HFFc6 (cell line): Measurements from ENCODE around the gene S1PR1. TPM values are rescaled to one million over a fixed set of nuclear protein-coding genes. Genes with fewer than 3 reads are reported as not detected.

Experiments used
- DNase-seq: peaks from one replicate; pipeline ENCODE4 v3.0.0-alpha.2; 2018
- H3K27ac Mint-ChIP-seq: 2 replicates; pipeline ENCODE4 v1.8.0; 2020; ENCODE audit warnings: mild to moderate bottlenecking, mixed read lengths
- H3K27me3 Mint-ChIP-seq: 2 replicates; pipeline ENCODE4 v1.8.0; 2021; ENCODE audit warnings: mild to moderate bottlenecking, moderate library complexity, mixed read lengths; ENCODE audit not compliant: insufficient read depth
- H3K36me3 Mint-ChIP-seq: 2 replicates; pipeline ENCODE4 v1.8.0; 2021; ENCODE audit warnings: low read depth, mixed read lengths
- H3K4me1 Mint-ChIP-seq: 2 replicates; pipeline ENCODE4 v1.8.0; 2020; ENCODE audit warnings: low read depth, mixed read lengths
- H3K4me3 Mint-ChIP-seq: 2 replicates; pipeline ENCODE4 v1.8.0; 2020; ENCODE audit warnings: mild to moderate bottlenecking, moderate library complexity, mixed read lengths
- H3K9me3 Mint-ChIP-seq: 2 replicates; pipeline ENCODE4 v1.8.0; 2020; ENCODE audit warnings: mild to moderate bottlenecking, mixed read lengths
- total RNA-seq, 6 experiments: library from RNA; stranded (reverse); fragmentation: NEBNext Ultra II Directional; extraction: Animal tissue kit (Norgen Biotek cat#: 25700); gene quantifications; 2 replicates in 1 of 6; 3 replicates in 5 of 6; pipeline ENCODE4 v1.2.3, GENCODE V29; 2021
- TF ChIP-seq, protein P1 (sequence below): fragments of 200-600 bp; sonication (generic); IDR thresholded peaks from 2 replicates; pipeline ENCODE4 v1.5.0; 2021; ENCODE audit warnings: antibody characterized with exemption, mild to moderate bottlenecking

The S1PR1 gene
- total RNA-seq, 6 experiments from 2014 or later = 6.0 to 10.2 (median 8.9) TPM

DNA sequence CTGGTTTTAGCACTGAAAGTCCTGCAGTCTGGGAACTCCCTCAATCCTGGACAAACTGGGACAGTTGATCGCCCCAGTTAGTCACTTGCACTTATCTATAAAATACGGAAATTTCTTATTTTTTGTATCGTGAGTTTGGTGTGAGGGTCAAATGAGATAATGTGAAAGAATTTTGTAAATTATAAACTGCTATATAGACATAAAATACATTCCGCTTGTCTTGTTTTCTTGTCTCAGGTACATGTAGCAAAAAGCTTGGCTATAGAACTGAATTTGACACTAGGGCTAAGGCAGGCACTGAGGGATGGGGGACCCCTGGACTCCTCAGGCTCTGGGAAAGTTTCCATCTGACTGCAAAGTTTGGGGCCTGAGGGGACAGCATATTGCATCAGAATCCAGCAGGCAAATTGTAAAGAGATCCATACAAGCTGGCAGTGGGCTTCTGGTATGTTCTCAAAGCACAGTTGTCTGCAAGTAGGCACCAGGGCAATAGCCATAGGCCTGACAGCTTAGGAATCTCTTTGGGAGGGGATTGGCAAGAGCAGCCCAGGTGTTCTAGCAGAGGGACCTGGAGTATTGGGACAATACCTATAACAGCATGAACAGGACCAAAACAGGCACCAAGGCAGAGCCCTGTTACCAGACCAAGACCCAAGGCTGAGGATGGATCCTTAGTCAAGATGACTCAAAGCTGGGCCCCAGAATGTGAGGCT, 44.3 kb downstream of the S1PR1 start:
- Mint-ChIP-seq H3K9me3 (no peaks in the 10 kb centered on the region), H3K27ac (no peak overlapping the region), H3K4me3 (no peak overlapping the region), H3K27me3 (peaks cover 20% of the 10 kb centered on the region), H3K4me1 (peaks cover 22% of the 10 kb centered on the region), H3K36me3 (no peaks in the 10 kb centered on the region)
- TF ChIP-seq, protein P1, sequence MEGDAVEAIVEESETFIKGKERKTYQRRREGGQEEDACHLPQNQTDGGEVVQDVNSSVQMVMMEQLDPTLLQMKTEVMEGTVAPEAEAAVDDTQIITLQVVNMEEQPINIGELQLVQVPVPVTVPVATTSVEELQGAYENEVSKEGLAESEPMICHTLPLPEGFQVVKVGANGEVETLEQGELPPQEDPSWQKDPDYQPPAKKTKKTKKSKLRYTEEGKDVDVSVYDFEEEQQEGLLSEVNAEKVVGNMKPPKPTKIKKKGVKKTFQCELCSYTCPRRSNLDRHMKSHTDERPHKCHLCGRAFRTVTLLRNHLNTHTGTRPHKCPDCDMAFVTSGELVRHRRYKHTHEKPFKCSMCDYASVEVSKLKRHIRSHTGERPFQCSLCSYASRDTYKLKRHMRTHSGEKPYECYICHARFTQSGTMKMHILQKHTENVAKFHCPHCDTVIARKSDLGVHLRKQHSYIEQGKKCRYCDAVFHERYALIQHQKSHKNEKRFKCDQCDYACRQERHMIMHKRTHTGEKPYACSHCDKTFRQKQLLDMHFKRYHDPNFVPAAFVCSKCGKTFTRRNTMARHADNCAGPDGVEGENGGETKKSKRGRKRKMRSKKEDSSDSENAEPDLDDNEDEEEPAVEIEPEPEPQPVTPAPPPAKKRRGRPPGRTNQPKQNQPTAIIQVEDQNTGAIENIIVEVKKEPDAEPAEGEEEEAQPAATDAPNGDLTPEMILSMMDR = no peak
- no peak for DNase-seq

DNA sequence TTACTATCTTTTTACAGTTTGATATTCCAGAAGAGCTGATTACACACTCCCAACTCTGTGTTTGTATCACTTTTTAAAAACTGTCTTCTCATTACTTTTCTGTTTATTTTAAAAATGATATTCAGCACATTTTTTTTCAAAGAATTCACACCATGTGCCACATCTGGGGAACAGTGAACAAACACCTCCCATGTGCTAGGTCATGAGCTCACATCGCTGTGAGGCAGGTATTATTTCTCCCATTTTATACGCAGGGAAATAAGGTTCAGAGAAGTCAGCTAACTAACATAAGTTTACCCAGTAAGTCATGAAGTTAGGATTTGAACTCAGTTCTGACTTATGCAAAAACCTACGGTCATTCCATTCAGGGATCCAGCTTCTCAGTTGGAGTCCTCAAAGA, 44.9 kb downstream of the S1PR1 start:
- H3K9me3 Mint-ChIP-seq = no peaks in the 10 kb centered on the region
- no peak for DNase-seq
- TF ChIP-seq, protein P1 = no peak
- no peak overlapping the region for H3K4me3 Mint-ChIP-seq
- H3K4me1 Mint-ChIP-seq = peaks cover 27% of the 10 kb centered on the region
- H3K36me3 Mint-ChIP-seq = no peaks in the 10 kb centered on the region
- H3K27me3 Mint-ChIP-seq = peaks cover 18% of the 10 kb centered on the region
- no peak overlapping the region for H3K27ac Mint-ChIP-seq

DNA sequence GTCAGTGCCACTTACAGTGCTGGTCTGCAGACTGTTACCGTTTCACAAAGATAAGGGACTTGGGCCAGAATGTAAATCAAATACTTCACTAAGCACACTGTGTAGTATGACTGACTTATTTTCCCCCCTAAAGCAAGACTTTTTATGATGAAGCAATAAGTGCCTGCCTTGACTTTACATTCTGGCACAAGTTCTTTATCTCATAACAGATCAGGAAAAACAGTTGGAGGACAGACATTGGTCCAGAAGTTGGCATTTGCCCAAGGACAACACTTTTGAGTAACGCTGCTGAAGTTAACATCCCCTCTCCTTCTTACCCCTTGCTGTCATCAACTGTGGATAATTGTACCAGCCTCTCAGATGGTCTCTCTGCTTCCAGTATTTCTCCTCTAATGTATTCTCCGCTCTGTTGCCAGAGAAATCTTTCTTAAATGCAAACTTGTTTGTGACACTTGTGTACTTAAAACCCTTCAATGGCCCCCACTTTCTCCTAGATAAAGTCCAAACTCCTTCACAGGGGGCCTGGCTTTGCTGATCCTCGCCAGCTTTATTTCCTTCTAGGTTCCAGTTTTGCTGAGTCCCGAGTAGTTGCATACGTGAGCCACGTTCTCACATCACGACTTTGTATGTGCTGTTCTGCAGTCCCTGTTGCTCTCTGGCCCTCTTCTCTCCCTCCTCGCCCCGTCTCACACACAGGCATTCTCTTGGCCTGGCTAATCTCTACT, 45.7 kb downstream of the S1PR1 start:
- peaks cover 27% of the 10 kb centered on the region for H3K4me1 Mint-ChIP-seq
- H3K36me3 Mint-ChIP-seq = no peaks in the 10 kb centered on the region
- H3K27me3 Mint-ChIP-seq = peaks cover 16% of the 10 kb centered on the region
- no peaks in the 10 kb centered on the region for H3K9me3 Mint-ChIP-seq
- DNase-seq = no peak
- TF ChIP-seq, protein P1 = no peak
- H3K4me3 Mint-ChIP-seq = no peak overlapping the region
- H3K27ac Mint-ChIP-seq = no peak overlapping the region

DNA sequence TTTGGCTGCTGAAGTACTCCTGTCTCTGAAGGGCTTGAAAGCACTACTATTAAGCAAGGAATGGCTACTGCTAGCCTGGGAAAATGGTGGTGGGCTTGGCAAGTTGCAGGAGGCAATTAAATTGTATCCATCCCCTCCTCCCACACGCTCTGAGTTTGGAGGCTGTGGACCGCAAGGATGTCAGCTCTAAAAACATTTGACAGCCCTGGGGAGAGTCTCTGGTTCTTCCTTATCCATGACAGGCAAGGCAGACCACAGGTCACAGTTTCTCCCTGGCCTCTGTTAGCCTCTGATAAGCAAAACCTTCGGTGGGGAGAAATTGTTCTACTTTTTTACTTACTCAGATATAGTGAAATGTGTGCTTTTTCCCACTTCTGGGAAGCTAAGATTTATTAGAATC, 46.6 kb downstream of the S1PR1 start:
- DNase-seq = no peak
- Mint-ChIP-seq H3K36me3 (no peaks in the 10 kb centered on the region), H3K4me3 (no peak overlapping the region), H3K4me1 (peaks cover 28% of the 10 kb centered on the region), H3K27ac (no peak overlapping the region), H3K27me3 (peaks cover 12% of the 10 kb centered on the region), H3K9me3 (no peaks in the 10 kb centered on the region)
- TF ChIP-seq, protein P1 = no peak

DNA sequence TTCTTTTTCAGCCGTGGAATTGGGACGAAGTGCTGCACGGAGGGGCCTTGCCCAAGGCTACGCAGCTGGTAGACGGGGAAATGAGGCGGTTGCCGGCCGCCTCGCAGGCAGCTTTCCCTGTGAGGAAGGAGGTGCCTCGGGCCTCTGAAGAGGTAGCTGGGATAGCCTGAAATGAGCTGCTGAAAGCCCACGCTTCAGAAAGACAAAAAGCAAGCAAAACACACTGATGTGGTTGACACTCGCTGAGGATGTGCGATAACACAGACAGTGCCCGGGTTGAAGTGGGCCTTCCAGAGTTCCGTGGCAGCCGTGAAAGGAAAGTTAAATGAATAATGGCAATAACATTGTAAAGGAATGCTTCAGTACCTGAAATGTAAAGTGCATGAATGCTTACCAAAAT, 47.2 kb downstream of the S1PR1 start:
- Mint-ChIP-seq H3K36me3 (no peaks in the 10 kb centered on the region), H3K27ac (no peak overlapping the region), H3K4me1 (peaks cover 33% of the 10 kb centered on the region), H3K27me3 (peaks cover 7% of the 10 kb centered on the region), H3K9me3 (no peaks in the 10 kb centered on the region), H3K4me3 (no peak overlapping the region)
- DNase-seq = no peak
- TF ChIP-seq, protein P1 = no peak
